Fibroblast of upper back skin (primary cell): ENCODE results near the gene RAP1GAP2.
"Not testable (repeated sequence)": the region's sequence is repeated elsewhere in the genome, so short reads cannot be mapped to it uniquely, and the experiment has no call there.

ENCODE experiments used
- DNase-seq: peaks from one replicate; pipeline ENCODE4 v3.0.0-alpha.2; 2013

The RAP1GAP2 gene

GRCh38 chr17:2796164-2797125 is at the start of gene RAP1GAP2:
Gene RAP1GAP2, plus strand, starts transcription at chr17:2796438. Its CDS starts 90 bp downstream, at chr17:2796528.
- no peak for DNase-seq

DNA sequence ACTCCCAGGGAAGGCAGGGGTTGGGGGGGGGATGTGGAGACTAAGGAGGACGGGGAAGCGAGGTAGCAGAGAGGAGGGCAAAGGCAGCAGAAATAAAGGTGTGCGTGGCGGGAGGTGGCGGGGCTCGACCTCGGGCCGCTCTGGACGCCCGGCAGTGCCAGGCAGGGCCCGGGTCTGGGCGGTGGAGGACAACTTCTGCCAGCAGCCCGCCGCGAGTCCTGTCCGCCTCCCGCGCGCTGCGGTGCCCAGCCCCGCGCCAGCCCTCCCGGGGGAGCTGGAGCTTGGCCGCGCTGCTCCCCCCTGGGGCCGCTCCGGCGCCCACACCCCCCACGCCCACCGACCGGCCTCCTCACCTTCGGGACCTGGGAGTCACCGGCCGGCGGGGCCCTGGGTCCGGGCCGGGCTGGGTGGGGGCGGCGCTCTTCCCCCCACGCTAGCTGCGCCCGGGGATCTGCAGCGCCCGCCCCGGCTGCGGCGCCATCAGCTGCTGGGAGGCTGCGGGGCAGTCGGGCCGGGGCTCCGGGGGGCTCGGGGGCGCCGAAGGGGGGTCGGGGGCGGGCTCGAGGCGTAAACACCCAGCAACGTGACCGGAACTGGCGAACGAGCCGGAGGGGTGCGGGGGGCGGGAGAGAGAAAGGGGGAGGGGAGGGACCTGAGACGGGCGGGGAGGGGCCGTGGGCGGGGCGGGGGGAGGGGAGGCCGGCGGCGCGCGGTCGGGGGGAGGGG is 47.0 kb upstream of the RAP1GAP2 start, which contains the start of gene CCDC92B:
CCDC92B (minus strand) TSS at position 595 of the 726 bp plus-strand sequence. CDS start 14,507 bp downstream, outside the sequence.
- DNase-seq: no peak

DNA sequence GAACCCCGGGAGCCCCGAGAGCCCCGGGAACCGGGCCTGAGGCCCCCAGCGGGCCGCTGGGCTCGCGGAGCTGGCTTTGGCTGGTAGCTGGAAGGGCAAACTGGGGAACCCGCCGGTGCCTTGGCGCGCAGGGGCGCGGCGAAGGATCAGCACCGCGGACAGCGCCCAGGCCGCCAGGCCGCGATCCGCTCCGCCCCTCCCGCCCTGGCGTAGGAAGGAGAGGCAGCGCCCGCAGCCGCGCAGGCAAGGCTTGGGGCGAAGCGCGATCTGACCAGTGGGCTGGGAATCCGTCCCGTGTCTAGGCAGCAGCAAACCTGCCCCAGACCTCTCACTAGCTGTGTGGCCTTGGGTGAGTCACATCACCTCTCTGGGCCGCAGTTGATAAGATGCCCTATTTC is 46.5 kb upstream of the RAP1GAP2 start:
- DNase-seq: peak; percentile 49

DNA sequence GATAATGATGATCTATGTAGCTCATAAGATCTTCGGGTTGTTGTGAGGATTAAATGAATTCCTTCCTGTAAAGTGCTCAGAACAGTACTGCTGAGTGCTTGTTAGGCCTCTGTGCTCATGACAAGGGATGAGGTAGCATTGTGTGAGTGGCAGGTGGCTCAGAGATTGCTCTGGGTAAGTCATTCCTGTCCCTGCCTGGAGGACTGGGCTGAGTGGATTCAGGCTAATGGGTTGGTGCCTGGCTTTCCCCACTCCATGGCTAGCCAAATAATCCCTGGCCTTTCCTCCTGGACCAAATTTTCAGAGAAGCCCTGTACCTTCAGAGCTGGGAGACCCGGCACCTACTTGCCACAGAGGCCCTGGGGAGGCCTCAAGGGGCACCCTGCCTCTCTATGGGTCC is 45.5 kb upstream of the RAP1GAP2 start:
- DNase-seq: no peak

DNA sequence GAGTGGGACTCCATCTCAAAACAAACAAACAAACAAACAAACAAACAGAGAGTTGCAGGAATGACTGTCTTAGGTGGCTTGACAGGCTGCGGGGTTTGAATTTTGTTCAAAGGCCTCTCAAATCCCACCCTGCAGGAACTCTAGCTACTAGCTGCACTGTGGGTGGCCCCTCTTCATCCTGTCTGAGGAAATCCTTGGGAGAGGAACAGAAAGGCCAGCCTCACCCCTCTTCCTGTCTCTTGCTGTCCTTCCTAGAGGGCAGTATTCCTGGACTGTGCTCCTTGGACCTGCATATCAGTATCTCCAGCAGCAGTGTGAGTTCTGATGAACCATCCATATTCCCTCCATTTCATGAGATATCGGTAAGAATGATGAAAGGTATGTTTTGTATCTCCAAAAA is 44.7 kb upstream of the RAP1GAP2 start:
- DNase-seq: no peak

DNA sequence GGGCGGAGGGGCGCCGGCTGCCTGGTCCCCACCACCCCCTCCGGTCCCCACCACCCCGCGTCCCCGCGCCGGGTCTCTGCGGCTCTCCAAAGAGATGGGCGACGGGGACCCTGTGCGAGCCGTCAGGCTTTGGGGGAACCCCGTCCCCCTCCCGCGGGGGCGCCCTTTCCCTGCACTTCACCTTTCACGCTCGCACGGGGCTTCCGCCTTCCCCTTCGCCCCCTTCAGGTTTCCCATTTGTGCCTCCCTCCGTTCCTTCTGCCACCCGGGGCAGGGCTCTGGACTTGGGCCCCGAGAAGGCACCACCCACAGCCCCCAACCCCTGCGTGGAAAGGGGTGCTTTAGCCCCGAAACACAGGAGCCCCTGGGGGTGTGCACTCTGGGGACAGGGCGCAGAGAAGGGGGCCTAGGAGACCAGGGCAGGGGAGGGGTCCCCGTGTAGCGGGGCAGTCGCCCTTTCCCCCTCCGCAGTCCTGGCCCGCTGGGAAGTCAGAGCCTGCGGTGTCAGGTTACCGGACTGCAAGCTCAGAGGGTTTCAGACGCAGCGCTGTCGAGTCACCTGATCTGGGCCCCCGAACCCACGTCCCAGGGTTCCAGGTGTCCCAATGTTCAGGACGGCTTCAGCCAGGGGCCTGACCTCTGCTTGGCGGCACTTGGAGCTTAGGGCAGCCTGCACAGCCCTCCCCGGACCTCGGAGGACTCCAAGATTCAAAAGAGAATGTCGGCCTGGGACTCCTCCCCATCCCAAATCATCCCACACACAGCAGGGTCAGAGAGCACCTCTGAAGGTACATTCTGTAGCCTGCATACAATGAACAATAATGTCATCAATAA is 40.1 kb upstream of the RAP1GAP2 start:
- DNase-seq: no peak

DNA sequence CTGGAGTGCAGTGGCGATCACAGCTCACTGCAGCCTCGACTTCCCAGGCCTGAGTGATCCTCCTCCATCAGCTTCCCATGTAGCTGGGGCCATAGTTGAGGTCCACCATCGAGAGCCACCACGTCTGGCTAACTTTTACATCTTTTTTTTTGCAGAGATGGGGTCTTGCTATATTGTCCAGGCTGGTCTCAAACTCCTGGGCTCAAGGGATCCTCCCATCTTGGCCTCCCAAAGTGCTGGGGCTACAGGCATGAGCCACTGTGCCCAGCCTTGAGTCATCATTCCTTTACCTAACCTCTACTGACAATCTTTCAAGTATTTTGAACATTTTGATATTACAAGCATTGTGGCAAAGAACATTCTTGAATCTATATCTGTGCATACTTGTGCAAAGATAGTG is 37.4 kb upstream of the RAP1GAP2 start:
- no peak for DNase-seq

- no peak for DNase-seq
These were observed 26.1 kb upstream of the RAP1GAP2 start for GRCh38 chr17:2770129-2770528.

GRCh38 chr17:2775206-2775605 is 21.0 kb upstream of the RAP1GAP2 start:
- DNase-seq: no peak

- no peak for DNase-seq
These were observed 19.5 kb upstream of the RAP1GAP2 start for GRCh38 chr17:2776589-2777241.

- no peak for DNase-seq
These were observed 18.9 kb upstream of the RAP1GAP2 start for GRCh38 chr17:2777242-2777867.

GRCh38 chr17:2778489-2778888 is 17.7 kb upstream of the RAP1GAP2 start:
- DNase-seq: no peak

GRCh38 chr17:2779545-2779944 is 16.7 kb upstream of the RAP1GAP2 start:
- no peak for DNase-seq

DNA sequence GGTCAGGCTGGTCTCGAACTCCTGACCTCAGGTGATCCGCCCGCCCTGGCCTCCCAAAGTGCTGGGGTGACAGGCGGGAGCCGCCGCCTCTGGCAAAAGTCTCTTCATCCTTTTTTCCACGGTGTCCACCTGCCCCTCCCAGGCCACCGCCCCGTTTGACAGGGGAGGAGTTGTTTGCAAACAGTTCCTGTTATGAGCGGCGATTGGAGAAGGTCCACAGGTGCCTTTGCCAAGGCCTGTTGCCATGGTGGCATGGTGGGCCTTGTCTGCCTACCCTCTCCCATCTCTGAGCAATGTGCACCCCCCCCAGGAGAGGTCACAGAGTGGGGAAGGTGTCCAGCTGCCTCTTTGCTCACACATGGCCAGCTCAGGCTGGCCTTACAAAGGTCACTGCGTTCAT is 16.0 kb upstream of the RAP1GAP2 start:
- DNase-seq: no peak

DNA sequence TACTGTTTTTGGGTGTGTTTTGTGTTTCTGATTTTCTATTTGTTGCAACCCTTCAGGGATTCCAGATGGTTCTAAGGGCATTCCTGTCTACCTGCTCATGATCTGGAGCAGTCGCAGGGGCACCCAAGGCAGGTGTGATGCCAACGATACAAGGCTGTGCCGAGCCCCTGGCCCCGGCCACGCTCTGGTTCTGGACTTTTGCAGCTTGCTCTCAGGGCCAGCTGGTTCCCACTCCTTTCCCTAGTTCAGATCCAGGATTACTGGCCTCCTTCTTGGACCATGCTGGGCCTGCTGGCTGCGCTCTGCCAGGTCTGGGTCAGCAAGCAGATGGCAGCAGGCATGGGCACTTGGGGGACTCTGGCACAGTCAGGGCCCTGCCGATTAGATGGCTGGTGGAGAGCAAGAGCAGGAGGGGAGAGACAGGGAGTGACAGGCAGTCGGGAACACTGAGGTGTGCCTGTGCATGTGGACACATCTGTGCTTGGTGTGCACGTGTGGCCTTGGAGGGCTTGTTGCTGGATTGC is 15.2 kb upstream of the RAP1GAP2 start:
- DNase-seq: no peak

GRCh38 chr17:2781598-2781997 is 14.6 kb upstream of the RAP1GAP2 start:
- not testable (repeated sequence) for DNase-seq

DNA sequence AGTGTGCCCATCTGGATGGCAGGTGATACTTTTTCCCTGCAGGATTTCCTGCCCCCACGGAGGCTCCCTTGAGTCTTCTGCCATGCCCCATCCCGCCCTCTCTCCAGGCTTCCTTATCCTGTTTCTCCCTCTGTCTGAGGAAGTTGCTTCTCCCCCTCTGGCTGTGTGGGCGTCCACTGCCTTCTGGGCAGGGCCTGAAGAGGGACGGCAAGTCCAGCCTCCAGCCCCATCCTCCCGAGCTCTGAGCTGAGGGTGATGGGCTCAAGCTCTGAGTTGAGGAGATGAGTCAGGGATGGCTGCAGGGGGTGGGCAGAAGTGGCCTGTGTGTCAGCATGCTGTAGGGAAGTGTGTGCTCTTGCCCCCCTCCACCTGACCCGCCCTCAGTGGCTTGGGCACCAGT is 14.2 kb upstream of the RAP1GAP2 start:
- DNase-seq: peak; percentile 39

DNA sequence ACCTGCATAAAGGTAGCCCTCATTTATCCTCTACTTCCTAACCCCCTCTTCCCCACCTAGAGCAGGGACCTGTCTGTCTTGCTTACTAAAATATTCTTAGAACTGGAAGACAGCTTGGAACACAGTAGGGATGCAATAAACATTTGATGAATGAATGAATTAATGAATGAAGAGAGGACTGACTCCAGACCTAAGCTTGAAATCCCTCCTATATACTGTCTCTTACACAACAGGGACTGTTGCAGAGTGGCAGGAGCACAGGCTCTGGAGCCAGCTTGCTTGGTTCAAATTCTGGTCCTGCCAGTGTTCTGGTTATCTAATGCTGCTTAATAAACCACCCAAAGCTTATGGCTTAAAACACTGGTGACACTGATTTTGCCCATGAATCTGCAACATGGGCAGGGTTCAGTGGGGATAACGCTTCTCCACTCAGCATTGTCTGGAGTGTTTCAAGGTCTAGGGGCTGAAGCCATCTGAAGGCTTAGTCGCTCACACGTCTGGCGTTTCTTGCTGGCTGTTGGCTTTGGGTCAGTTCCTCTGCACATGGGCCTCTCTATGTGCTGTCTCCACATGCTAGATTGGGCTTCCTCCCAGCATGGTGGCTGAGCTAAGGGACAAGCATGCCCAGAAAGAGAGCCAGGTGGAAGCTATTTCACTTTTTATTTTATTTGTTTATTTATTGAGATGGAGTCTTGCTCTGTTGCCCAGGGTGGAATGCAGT is 12.8 kb upstream of the RAP1GAP2 start:
- DNase-seq: no peak

DNA sequence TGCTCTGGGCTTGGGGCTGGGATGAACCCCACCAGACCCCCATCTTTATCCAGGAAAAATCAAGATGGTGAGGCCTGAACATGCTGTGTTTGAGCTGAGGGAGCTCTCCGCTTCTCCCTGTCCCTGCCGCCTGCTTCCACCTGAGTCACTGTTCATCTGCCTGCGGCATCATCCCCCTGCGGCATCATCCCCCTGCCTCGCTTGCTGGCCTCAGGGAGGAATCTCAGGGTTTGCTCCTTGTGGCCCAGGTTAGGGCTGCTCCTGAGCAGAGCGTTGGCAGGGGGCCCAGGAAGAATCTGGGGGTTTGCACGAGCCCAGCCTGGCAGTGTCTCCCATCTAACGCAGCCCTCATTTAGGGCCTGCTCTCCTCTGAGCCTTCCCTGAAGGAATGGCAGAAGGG is 11.4 kb upstream of the RAP1GAP2 start:
- no peak for DNase-seq

DNA sequence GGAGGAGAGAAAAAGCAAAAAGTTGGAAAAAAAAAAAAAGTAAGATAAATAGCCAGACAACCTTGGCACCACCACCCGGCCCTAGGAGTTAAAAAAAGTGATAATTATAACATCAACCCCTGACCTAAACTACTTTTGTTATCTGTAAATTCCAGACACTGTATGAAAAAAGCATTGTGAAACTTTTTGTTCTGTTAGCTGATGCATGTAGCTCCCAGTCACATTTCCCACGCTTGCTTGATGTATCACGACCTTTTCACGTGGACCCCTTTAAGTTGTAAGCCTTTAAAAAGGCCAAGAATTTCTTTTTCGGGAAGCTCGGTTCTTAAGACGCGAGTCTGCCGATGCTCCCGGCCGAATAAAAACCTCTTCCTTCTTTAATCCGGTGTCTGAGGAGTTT is 10.9 kb upstream of the RAP1GAP2 start:
- not testable (repeated sequence) for DNase-seq
